GM18873 (cell line): ENCODE results near the gene BACE2.

Experiments
- ATAC-seq: cut with Tn5 transposase; IDR thresholded peaks from one replicate; pipeline ENCODE4 v1.9.1; 2021; ENCODE audit warnings: mild to moderate bottlenecking, moderate library complexity, moderate number of reproducible peaks; ENCODE audit not compliant: unreplicated experiment, low FRiP score

The BACE2 gene

DNA sequence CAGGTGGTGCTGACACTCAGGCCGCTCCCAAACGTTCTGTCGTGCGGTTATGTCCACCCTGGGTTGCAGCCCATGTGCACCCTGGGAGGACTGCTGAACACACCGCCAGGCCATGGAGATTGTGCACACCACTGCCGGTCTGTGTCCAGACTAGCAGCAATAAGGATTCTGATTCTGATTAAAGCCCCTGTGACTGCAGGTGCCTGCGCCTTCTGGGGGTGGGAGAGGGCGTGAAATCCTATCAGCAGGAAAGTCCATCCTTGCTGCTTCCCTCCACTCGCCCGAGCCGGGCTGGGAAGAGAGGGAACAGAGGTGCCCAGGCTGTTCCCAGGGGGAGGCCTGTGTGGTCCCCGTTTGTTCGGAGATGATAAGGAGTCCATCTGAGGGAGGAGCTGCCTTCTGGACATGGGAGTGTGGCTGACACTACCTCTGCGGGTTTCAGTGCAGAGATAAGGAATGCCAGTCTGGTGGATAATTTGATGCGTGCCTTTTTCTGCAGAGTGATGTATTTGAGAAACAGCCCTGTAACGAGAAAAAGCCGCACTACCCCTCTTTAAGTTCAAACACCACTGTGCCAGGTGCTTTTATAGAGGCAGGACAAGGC is 41.2 kb downstream of the BACE2 start:
- ATAC-seq: no peak

DNA sequence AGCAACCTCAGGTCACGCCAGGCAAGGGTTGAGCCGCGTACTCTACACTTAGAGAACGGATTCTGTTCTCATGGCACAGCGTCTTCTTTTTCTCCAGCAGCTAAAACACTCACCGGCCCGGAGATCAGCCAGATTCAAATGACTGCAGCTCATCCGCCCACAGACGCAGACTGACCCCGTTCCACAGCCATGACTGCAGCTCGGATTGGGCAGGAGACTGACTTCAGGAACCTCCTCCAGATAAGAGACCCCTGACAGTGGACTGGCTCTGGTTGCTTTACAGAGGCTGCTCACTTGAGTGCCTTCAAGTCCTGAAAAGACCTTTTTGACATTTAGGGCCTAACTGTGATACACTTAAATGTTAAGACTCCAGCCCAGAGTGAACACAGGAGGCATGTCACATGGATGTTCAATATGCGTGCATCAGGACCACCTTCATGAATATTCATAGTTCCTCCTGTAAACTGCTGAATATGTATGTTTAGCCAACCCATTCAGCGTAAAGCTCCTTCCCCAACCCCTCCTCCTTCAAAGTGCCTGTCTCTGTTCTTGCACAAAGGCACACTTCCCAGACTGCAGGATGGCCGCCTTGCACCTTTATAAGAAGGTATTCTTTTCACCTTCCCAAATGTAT is 42.6 kb downstream of the BACE2 start:
- no peak for ATAC-seq

DNA sequence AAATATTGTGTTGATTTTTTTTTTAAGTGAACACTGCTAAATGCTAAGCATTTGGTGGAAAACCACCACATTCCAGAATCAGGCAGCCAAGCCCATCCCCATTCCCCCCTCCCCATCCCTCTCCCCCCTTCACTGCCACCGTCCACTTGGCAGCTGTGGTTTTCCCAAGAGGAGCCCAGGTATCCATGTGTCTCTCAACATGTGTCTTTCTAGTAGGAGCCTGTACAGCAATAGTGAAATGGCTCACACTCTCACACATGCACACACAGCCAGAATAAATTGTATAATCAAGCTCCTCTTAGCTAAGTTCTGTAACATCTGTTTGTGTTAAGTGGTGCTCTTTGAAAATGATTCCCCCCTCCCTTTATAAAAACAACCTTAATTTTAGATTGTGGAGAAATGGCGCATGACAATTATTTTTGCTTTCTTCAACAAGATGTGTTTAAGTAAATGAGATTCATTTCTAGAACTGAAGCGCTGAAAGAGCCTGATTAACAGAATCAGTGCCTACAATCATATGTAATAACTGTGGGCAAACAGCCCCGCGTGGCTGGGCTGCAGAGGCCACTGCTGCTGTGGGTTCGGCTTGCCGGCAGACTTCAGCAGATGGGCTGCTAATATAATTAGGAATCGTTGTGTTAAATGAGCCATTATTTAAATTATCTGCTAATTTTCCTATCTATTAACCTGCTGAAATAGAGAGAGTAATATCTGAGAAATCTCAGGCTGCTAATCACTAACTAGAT is 43.3 kb downstream of the BACE2 start:
- no peak for ATAC-seq

DNA sequence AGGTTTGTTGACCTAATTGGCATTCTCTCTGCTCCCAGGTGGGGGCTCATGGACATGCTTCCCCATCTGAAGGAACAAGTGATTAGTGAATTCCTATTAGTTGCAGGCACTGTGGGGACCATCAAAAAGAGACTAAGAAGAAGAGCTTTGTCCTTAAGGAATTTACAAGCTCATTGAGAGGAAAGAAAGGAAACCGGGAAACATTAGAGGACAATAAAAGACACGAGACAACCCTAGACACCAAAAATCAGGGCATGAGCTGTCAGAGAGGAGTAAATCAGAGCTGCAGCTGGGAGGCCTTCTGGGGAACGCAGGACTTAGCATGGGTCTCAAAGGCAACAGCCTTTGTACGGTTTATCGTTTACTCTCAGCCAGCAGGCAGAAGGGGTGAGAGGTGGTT is 45.1 kb downstream of the BACE2 start:
- ATAC-seq: no peak

DNA sequence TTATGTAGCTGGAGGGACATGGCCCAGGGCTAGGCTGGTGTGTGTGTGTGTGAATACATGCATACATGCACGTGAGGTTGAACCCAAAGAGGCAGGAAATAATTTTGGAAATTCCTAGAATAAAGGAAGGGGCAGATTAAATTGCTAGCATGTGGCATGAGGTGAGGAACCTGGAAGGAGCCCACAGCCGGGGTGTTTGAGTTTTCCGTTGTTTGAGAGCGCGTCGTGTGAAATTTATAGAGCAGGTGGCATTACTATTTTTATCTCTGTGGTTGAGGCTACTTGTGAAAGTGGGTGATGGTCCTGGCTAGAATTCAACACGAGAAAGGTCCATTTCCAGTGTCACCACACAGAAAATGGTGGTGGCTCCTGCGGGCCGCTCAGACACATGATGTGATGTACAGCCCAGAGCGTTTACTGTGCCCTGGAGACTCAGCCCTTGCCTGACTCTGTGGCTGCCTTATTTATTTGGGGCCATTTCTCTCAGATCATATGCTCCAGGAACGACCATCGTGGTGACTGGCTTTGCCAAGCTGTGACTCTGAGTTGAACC is 48.0 kb downstream of the BACE2 start:
- ATAC-seq: no peak

DNA sequence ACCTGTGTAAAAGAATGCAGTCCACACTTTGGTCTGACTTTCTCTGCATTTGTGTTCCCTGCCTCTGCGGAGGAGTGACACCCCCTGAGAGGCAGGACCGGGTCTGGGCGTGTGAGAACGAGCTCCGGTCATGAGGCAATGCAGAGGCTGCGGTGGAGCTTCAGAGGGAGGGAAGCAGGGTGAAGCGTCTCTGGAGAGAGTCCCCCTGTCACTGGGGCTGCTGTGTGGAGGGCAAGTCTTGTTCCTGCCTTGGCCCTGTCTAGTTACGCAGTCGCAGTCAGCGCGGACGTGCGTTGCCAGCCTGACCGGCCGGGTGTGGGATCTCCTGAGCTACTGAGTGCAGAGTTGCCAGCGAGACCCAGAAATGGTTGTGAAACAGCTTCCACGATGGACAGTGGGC is 48.5 kb downstream of the BACE2 start:
- no peak for ATAC-seq

DNA sequence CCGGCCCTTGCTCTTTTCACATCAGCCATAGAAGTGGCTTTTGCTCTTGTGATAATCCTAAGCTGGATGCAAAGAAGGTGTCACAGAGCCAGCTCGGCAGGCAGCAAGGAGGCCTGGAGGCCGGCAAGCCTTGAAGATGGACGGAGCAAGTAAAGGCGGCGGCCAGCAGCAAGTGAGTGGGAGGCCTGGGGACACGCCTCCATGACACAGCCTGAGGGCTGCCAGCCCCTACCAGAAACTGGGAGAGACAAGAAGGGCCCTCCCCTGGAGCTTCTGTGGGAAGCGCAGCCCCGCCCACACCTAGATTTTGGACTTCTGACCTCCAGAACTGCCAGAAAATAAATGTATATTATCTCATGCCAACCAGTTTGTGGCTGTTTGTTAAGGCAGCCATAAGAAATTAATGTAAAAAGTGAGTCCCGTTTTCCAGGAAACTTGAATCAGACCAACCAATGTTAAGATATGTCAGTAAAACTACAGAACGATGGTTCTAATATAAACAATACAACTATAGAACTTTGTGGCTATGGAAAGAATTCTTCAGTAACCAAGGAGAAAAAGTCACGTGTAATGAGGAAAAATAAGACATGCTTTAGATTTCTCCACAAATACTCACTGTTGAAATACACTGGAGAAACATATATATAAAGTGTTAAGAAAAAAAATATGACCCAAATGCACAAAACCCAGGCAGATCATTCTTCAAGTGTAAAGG is 49.9 kb downstream of the BACE2 start:
- ATAC-seq: no peak

DNA sequence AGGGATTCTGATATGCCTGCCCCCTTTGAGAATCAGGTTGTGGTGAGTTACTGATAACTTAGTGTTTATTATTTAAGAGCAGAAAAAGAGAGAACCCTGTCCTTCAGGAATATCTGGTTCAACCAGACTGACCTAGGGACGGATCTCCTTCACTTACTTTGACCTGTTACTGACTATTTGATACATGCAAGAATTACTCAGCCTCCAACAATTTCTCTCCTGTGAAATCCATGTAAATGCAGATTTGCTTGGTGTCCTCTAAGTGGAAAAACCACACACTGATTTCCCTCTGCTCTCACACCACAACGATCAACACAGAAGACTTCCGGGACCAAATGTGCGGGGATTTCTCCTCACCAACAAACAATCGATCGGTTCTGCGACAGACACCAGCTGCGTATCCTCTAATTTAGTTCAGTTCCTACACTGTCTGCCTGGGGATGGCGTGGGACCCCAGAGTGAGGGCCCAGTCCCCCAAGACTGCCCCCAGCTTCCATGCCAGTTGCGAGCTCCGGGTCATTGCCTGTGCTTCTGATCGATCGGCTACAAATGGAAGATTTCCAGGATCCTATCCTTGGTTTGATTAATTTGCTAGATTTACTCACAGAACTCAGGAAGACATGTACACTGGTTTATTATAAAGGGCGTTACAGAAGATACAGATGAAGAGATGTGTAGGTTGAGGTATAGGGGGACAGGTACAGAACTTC is 51.7 kb downstream of the BACE2 start:
- ATAC-seq: no peak

DNA sequence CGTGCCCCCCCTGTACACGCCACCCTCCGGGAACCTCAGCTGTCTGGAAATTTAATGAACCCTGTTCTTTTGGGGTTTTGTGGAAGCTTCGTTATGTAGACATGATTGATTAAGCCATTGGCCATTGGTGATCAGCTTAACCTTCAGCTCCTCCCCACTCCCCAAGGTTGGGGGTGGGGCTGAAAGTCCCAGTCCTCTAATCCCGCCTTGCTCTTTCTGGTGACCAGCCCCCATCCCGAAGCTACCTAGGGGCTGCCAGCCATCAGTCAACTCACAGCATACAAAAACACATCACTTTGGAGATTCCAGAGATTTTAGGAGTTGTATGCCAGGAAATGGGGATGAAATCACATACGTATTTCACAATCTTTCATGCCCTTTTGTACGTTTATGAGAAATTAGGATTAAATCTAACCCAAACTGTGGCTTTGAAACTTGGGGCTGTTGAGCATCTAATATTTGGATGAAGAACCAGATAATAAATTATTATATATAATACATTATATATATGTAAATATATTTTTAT is 52.3 kb downstream of the BACE2 start:
- no peak for ATAC-seq

DNA sequence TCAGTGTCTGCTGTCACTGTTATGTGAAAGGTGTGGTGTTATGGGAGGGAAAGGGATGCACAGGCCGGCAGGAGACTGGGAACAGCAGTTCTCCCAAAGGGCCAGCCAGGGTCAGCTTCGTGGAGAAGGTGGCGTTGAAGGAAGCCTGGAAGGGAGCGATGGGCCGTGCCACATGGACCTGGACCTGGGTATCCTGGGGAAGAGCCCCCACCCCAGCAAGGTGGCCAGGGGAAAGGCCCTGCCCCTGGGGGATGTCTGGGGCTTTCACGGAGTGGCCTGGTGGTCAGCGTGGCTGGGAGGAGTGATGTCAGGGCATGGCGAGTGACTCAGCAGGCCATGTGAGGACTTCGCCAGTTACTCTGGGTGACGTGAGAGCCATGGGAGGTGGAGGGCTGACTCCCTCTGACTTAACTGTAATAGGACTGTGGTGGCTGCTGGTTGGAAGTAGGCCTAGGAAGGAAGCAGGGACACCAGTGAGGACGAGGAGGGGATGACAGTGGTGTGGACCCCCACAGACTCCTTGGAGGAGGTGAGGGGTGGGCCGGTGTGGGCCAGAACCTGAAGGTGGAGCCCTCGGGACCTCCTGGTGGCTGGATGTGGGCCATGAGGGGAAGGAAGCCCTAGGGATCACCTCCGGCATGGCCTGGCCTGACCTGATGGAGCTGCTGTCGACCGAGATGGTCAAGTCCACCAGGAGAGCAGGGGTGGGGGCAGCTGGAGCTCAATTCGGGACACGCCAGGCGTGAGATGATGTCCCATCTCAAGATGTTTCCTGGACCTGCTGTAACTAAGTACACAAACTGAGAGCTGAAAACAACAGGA is 54.5 kb downstream of the BACE2 start:
- no peak for ATAC-seq

DNA sequence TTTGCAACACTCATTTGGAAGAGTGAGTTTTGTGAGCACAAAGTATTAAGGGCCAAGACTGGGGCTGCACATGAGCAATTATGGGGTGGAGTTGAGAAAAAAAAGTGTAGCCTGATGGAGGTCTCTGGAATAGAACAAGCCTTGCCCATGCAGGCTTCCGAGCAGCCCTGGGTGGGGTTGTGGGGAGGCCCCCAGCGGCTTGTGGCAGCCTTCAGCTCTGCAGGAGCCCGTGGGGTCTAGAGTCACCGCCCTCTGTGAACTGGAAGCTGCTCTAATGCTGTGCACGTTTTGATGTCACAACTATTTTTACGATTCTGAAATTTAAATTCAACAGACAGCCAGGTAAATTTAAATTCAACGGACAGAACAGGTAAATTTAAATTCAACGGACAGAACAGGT is 58.9 kb downstream of the BACE2 start:
- ATAC-seq: no peak

DNA sequence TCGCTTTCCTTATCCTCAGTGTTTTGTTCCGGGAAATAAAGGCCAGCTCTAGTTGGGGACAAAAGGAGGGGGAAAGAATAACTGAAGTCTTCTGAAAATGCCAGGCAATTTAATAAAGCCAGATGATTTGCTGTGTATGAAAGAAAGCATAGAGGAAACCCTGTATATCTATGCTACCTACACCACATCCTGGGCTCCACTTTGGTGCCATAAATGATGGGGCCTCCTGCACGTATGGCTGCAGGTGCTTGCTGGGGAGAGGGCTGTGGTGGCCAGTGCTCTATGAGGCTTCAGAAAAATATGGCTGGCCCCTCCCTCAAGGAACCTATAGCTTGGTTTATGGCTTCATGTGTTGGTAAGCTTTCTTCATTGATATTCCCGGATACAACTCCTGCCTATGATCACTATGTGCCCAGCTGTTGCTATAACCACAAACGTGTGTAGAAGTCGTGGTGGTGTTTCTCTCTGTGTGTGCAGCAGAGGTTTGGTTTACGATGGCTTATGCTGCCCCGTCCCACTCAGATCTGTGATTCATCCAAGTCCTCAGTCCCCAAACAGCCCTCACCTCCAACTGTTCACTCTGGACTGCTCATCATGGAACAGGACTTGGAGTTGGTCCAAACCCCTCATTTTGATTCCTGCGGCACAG is 59.5 kb downstream of the BACE2 start:
- no peak for ATAC-seq

DNA sequence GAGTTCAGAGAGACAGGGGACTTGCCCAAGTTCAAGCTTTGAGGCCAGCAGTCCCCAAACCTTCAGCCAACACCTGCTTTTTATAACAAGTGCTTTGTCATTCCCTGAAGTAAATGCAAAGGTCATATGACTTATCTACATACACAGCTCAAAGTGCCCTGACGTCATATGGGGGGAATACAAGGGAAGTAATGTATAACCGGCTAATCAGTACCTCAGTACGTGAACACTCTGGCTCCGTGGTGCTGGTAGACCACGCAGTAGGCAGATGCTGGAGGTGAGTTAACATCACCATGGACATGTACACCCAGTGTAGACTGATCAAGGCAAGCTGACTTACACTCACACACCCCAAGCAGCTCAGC is 60.0 kb downstream of the BACE2 start:
- ATAC-seq: no peak

DNA sequence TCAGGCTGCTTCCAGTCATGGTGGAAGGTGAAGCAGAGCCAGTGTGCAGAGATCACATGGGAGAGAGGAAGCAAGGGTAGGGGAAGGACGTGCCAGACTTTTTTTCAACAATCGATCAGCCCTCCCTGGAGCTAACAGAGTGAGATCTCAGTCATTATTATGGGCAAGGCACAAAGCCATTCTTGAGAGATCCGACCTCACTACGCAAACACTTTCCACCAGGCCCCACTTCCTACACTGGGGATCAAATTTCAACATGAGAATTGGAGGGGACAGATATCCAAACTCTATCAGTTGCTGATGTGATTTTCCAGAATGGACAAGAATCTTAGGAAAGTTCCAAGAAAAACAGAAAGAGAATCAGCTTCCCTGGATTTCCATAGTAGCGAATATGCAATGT is 60.5 kb downstream of the BACE2 start:
- ATAC-seq: no peak

DNA sequence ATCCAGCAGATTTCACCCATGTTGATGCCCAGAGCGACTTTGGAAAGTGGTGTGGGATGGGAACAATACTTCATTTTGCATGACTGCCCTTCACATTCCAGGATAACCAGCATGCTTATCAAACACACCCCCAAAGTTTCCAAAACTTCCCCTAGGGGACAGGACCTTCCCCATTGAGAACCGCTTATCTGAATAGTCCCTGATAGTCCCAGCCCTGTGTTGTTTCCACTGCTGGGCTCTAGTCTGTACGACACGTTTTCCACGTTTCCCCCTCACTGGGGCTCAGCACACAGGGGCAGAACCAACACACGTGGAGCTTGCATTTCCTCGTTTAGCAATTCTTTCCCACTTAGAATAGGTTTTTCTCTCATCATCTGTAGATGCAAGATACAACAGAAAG is 61.0 kb downstream of the BACE2 start:
- ATAC-seq: no peak

DNA sequence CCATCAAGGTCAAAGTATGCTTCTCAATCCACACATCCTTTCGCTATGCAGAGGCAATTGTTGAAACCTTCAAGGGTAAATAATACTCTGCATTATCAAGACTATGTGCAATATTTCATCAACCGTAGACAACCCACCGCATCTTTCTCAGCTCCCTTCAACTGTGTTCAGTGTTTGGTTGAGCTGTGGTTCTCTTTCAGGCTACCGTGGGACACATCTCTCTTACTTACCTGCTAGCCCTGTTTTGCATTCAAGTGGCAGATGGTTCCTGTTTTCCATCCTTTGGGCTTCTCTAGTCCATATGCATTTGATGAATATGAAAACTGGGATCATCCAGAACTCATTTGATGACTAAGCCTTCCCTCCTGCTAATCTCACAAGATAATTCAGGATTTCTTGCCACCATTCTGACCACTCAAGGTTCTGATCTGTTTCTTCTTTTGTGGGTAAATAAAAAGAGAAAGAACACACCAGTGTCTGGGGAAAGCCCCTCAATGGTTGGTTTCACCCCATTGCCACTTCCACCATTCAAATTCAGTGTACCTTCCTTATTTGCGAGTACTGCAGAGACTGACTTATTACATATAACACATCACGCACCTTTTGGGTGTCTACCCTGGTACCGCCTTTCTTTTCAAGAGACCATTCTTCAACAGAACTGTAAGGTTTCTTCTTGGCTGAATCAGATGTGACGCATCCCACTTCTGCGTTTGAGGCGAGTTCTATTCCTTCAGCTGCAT is 61.7 kb downstream of the BACE2 start:
- ATAC-seq: no peak

DNA sequence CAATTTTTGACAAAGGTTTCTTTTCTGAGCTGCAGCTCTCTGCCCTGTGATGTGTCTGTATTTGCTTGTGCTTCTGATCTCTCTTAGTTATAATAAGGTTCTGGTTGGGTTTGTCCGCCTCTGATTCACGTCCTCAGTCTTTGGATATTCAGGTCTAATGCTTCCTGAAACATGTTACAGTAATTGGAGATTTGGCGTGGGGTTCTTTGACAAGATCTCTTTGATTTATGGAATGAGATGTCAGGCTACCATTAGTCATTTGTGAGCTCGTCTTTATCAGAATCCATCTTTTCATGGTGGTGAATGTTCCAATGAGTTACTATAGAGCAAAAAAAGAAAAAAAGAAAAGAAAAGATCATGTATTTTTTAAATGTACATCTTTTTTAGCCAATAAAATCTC is 62.5 kb downstream of the BACE2 start:
- ATAC-seq: no peak

DNA sequence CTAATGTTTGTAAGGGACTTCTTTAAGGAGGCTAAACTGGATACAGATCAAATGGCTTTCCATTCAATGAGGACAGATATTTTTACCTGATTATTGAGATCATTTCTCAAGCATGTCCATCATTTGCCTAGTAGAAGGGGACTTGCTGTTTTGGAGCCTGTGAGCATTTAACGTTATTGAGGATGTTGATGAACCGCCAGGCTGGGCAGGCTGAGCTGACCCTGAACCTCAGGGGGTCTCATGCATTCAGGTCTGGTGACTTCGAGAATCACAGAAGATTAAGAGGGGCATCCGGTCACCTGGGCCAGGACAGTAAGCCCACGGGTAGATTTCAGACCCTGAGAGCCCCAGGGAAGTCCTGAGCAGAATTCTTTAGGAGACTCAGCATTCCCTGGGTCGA is 63.1 kb downstream of the BACE2 start:
- ATAC-seq: no peak
